Testis (tissue), 3 donors: ENCODE data around the gene C1QTNF3. TPM values are rescaled to one million over a fixed set of nuclear protein-coding genes. Genes with fewer than 3 reads are reported as not detected.

Experiments used
- DNase-seq: peaks from one replicate; pipeline ENCODE4 v3.0.0-alpha.2; 2019
- H3K27ac ChIP-seq, 2 donors: fragments of 200-600 bp; sonication (generic); one replicate each; pipeline ENCODE4 v1.5.1; 2019
- H3K27me3 ChIP-seq: fragments of 200-600 bp; sonication (generic); one replicate; pipeline ENCODE4 v1.5.1; 2019
- H3K36me3 ChIP-seq: fragments of 200-600 bp; sonication (generic); one replicate; pipeline ENCODE4 v1.5.1; 2017; ENCODE audit warnings: low read depth; ENCODE audit errors: missing control alignments
- H3K4me1 ChIP-seq: fragments of 200-600 bp; sonication (generic); one replicate; pipeline ENCODE4 v1.5.1; 2019
- H3K4me3 ChIP-seq, 2 donors: fragments of 200-600 bp; sonication (generic); one replicate each; pipeline ENCODE4 v1.5.1; 2017 to 2019
- H3K9me3 ChIP-seq: fragments of 200-600 bp; sonication (generic); one replicate; pipeline ENCODE4 v1.5.1; 2017
- POLR2A ChIP-seq: fragments of 450-650 bp; IDR thresholded peaks from one replicate; pipeline ENCODE4 v1.6.1; 2017; ENCODE audit warnings: antibody characterized with exemption, mild to moderate bottlenecking, moderate library complexity
- WGBS, 2 donors: methylation state at CpG; one replicate each; pipeline ENCODE4 v1.1.5; 2018; 5-methylcytosine and 5-hydroxymethylcytosine counted together
- intact Hi-C: fragments of 100-400 bp; cut with DNase I; formaldehyde crosslinking; loops from one replicate; pipeline ENCODE4 v1.15.1; 2023; ENCODE audit warnings: low total_unique reads
- polyA plus RNA-seq: library from polyadenylated mRNA; stranded (reverse); fragments of 350-450 nt; fragmentation: Illumina TruSeq; extraction: RNeasy Lipid Tissue Mini Kit (QIAGEN cat#74804); gene quantifications from one replicate; pipeline ENCODE4 v1.2.3, GENCODE V29; 2014; ENCODE audit warnings: low read depth, low replicate concordance; ENCODE audit not compliant: insufficient read depth
- small RNA-seq, 2 donors: library from RNA; depleted of rRNA; stranded (forward); fragments of <200 nt; gene quantifications; one replicate each; pipeline ENCODE3, GENCODE V24; 2016
- total RNA-seq, 2 donors: library from RNA; depleted of rRNA; stranded (reverse); fragments of >200 nt; gene quantifications; one replicate each; pipeline ENCODE4 v1.2.3, GENCODE V29; 2016
- TF ChIP-seq, protein P1 (sequence below), 3 experiments: fragments of 450-650 bp in 2 of 3; fragments of 200-600 bp in 1 of 3; sonication (generic) in 1 of 3; IDR thresholded peaks; one replicate each; pipeline ENCODE4 v1.5.1; 2016 to 2019; ENCODE audit warnings: antibody characterized with exemption in 3 of 3, mild to moderate bottlenecking in 2 of 3, moderate library complexity in 1 of 3

Gene C1QTNF3
- total and polyA plus RNA-seq, 3 donors from 2014 or later, result 14.1 to 31.3 (median 27.1) TPM

DNA sequence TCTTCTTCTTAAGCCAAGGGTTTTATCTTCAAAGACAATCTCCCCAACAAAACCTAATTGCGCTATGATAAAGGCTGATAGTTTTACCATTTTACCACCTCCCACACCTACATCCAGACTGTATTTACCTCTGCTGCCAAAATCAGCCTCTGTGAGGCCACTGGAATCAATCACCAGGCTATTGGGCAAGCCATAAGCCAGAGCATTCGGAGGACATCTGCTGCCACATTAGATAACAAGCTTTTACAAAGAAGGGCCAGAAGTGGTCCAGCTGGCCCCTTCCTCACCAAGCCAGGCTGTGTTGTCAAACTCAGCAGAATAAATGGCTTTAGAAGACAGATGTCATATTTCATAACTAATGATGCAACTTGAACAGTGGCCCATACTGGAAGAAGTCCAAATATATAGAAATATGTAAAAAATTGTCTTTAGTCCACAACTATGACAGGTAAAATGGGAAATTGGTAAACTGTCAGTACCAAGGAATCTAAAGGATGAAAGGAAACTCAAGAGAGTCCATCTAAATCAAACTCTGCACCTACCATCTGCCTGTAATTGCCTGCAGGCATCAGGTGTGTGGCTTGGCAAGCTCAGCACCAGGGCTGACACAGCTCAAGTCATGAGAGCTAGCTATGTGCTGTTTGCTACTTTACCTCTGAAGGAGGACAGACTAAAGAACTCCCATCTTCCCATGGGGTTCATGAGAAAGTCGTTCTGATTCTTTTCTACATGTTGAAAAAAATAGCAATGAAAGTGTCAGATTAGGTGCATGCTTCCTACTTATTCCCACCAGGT, 74.6 kb downstream of the C1QTNF3 start:
- Histone ChIP-seq H3K27me3 (no peaks in the 10 kb centered on the region), H3K36me3 (no peaks in the 10 kb centered on the region), H3K27ac (no peak overlapping the region), H3K4me1 (peaks cover 4% of the 10 kb centered on the region), H3K9me3 (no peaks in the 10 kb centered on the region), H3K4me3 (no peak overlapping the region)
- no peak for TF ChIP-seq POLR2A
- TF ChIP-seq, protein P1, sequence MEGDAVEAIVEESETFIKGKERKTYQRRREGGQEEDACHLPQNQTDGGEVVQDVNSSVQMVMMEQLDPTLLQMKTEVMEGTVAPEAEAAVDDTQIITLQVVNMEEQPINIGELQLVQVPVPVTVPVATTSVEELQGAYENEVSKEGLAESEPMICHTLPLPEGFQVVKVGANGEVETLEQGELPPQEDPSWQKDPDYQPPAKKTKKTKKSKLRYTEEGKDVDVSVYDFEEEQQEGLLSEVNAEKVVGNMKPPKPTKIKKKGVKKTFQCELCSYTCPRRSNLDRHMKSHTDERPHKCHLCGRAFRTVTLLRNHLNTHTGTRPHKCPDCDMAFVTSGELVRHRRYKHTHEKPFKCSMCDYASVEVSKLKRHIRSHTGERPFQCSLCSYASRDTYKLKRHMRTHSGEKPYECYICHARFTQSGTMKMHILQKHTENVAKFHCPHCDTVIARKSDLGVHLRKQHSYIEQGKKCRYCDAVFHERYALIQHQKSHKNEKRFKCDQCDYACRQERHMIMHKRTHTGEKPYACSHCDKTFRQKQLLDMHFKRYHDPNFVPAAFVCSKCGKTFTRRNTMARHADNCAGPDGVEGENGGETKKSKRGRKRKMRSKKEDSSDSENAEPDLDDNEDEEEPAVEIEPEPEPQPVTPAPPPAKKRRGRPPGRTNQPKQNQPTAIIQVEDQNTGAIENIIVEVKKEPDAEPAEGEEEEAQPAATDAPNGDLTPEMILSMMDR (IDR thresholded peaks at IDR 0.05), result no peak
- no peak for DNase-seq
- WGBS, 2 donors, result 67 to 73% methylated on average over 3 of the region's 3 CpGs
- intact Hi-C loops, result no loop called here

Small RNA genes lying within 50 kb of the gene (small RNA-seq; reads per million reads assigned to genes)
- 0 reads per million in 2 donors for gene AC139783.1

Other genes with a start within 250 kb of the C1QTNF3 start
- 1 to 10 TPM; 7.5 to 9.3 TPM for gene ADAMTS12, start 151.2 kb downstream of the C1QTNF3 start, total RNA-seq
- 4.9 TPM for gene ADAMTS12, start 151.2 kb downstream of the C1QTNF3 start, polyA plus RNA-seq
- not detected for gene RXFP3, start 106.8 kb downstream of the C1QTNF3 start, total RNA-seq
- not detected for gene RXFP3, start 106.8 kb downstream of the C1QTNF3 start, polyA plus RNA-seq
- 1 to 10 TPM in 1 of 2 donors, under 1 TPM in 1; 0.93 to 1.6 TPM for gene SLC45A2, start 58.5 kb downstream of the C1QTNF3 start, total RNA-seq
- gene SLC45A2, start 58.5 kb downstream of the C1QTNF3 start, polyA plus RNA-seq, result 2.0 TPM
- 10 to 100 TPM in 1 of 2 donors, 1 to 10 TPM in 1; 6.9 to 12.6 TPM for gene AMACR, start 35.2 kb downstream of the C1QTNF3 start, total RNA-seq
- 12.1 TPM for gene AMACR, start 35.2 kb downstream of the C1QTNF3 start, polyA plus RNA-seq